Activated naive CD4-positive, alpha-beta T cell treated with Interleukin-2 at 50 U/mL for 16 hours (primary cell): ENCODE results near the gene PRRC2B.

ENCODE experiments used
- DNase-seq: peaks from one replicate; pipeline ENCODE4 v3.0.0-alpha.2; 2020

Gene PRRC2B

GRCh38 chr9:131410044-131410491 lies 16.2 kb downstream of the PRRC2B start:
- peak; percentile 32 for DNase-seq

DNA sequence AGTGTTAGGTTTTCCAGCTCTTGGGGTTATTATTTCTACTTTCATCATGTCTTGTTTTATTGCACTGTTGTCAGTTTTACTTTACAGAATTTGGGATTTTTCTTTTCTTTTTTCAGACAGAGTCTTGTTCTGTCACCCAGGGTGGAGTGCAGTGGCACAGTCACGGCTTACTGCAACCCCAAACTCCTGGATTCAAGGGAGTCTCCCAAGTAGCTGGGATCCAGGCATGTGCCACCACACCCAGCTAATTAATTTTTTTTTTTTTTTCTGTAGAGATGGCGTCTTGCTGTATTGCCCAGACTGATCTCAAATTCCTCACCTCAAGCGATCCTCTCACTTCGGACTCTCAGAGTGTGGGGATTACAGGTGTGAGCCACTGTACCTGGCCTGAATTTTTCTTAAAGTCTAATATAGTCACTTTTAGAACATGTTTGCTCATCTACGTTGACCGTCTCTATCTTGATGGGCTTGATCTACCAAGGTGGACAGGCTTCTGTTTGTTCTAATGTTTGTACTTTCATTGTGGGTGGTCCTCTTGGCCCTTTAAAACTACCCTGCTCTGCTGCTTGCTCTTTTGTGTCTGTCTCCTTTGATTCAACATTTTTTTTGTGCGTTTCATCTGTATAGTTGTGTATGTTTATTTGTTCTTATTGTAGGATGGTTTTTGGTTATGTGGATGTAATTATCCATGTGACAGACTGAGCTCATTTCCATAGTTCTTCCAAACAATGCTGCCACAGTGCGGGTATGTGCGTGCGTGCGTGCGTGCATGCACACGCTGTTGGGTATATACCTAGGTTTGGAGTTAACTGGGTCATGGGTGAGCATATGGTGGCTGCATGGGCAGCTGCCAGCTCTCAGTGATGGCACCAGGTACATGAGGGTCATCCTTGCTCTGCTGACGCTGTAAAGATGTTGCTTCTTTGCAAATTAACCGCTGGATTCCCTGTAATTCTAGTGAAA lies 18.1 kb downstream of the PRRC2B start:
- no peak for DNase-seq

- no peak for DNase-seq
Measured at GRCh38 chr9:131416509-131416908, 22.6 kb downstream of the PRRC2B start.

DNA sequence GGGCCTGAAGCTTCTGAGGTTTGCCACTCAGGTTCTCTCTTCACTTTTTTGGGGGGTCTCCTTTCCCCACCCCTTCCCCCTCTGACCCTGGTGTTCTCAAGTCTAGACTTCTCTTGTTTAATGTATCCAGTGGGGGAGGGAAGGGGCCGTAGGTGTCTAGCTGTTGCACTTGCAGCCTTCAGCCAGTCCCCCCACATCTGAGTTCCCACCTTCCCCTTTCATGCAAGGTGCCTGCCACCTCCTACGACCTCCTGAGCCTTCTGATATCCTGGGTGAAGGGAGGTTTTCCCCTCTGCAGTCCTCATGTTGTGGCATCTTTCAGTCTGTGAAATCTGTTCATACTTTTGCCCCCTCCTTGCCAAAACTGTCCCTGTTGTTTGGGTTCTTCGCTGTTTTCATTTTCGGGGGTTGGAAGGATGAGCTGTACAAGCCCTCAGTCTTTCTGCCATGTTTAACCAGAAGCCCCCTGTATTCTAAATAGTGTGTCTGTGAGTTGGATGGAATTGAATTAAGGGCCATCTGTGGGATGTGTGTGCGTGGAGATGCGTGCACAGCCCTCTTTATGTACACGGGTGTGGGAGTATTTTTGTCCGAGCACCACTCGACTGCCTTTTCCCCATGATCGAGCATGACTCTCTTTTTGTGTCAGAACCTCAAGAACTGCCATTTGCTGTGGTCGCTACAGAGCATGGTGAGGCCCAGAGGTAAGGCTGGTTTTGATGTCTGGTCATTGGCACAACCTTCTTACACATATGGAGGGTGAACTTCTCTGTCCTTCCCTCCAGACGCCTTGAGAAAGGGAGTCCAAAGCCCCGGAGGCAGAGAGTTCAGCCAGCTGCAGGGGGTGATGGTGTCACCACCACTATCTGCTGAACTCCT lies 23.6 kb downstream of the PRRC2B start:
- no peak for DNase-seq

DNA sequence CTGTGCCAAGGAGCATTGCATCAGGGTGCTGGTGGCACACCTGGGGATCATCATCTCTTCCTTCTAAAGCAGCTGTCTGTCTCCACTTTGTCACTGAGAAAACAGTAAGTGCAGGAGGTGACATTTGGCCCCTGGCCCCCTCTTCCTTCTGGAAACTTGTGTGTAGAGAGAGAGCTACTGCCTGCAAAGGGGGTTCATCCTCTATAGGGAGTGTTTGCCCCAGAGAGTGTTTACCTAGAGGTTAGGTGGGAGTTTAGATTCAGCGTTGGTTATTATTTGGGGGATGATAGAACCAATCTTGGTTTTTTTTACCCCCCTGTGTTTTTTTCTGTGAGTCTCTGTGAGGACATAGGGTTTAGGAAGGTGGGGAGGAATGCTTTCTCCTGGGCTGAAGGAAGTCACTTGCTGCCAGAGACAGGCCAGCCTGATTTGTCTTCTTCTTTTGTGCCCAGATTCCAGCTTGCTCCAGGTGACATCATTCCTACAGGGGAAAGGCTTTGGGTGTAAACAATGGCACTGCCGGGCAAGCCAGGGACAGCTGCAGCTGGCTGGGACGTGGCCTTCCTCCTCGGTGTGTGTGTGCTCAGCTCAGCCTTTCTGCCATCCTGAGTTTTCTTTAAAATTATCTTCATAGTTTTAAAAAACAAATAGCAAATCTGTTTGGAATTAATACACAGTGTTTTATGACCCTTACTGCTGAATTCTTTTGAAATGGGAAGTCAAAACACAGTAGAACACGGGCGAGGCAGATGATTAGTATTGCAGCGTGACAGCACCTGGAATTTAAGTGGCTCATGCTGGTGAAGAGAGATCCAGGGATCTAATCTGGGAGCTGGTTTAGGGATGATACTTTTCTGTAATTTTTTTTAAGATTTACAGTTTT lies 24.5 kb downstream of the PRRC2B start:
- DNase-seq, result no peak

- no peak for DNase-seq
Measured at GRCh38 chr9:131419026-131419614, 25.2 kb downstream of the PRRC2B start.

GRCh38 chr9:131419716-131420115 lies 25.8 kb downstream of the PRRC2B start:
- DNase-seq, result no peak

DNA sequence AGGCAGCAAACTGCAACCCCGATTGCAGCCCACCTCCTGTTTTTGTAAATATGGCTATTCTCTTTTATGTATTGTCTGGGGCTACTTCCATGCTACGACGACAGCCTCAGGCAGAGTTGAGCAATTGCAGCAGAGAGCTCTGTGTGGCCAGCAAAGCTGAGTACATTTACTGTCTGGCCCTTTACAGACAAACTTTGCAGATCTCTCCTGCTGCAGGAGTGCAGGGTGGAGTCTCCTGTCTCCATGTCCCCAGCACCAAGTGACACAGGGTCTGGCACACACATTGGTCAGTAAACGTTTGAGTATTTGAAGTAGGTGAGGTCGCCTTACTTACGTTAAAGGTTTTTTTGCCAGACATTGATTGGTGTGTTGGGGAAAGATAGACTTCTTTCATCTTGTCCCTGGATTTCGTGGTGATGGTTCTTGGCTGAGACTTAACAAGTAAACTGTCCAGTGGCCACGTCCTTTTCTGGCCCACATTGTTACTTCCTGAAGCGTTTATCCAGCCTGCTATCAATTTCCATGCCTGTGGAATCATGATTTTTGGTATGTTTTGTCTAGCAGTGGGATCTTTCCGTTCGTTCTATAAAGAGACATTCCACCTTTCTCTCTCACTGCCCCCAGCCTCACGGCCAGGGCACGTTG lies 27.2 kb downstream of the PRRC2B start:
- DNase-seq, result no peak

GRCh38 chr9:131421691-131422090 lies 27.8 kb downstream of the PRRC2B start:
- no peak for DNase-seq

- no peak for DNase-seq
Measured at GRCh38 chr9:131422241-131422792, 28.4 kb downstream of the PRRC2B start.

- no peak for DNase-seq
Measured at GRCh38 chr9:131423171-131423581, 29.3 kb downstream of the PRRC2B start.

GRCh38 chr9:131426545-131426944 lies 32.7 kb downstream of the PRRC2B start:
- no peak for DNase-seq

- no peak for DNase-seq
Measured at GRCh38 chr9:131429121-131430012, 35.5 kb downstream of the PRRC2B start.

DNA sequence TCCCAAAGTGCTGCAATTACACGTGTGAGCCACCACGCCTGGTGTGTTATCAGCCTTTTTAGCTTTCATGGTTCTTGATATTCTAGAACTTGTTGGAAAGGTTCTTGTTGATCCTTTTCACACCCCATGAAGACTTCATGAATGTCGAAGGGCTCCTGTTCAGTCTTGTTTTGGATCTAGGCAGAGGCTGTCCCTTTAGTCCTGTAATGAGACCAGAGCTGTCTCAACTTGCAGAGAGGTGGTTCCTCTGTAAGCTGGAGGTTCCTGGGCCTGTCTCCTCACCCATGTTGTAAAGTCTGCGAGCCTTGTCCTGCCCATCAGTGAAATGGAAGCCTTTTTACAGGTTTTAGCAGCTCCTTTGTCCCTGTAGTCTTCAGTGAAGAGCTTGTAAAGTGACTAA lies 38.2 kb downstream of the PRRC2B start:
- no peak for DNase-seq

DNA sequence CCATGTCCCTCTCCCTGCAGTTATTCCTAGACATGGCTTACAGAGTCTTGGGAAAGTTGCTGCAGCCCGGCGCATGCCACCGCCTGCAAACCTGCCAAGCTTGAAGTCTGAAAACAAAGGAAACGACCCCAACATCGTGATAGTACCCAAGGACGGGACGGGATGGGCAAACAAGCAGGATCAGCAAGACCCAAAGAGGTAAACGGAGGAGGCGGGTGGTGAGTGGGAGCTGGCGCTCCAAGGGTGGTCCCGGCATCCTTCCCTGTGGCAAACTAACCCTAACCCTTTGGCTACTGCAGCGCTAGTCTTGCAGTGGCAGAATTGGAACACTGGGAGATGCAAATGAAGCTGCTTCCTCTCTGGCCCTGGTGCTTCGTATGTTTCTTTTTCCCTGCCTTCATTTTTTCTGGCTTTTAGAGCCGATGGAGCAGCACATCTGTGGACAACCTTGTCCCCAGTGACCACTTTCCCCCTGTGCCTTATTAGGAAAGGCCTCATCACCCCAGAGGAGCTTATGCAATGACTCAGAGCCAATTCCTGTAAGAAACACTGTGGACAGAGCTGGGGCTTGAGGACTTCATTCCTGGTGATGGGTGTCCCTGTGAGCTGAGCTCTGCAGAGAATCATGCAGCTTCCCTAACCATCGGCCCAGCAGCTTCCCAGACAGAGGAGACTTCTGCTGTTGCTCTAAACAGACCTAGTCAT lies 38.9 kb downstream of the PRRC2B start:
- DNase-seq, result no peak

DNA sequence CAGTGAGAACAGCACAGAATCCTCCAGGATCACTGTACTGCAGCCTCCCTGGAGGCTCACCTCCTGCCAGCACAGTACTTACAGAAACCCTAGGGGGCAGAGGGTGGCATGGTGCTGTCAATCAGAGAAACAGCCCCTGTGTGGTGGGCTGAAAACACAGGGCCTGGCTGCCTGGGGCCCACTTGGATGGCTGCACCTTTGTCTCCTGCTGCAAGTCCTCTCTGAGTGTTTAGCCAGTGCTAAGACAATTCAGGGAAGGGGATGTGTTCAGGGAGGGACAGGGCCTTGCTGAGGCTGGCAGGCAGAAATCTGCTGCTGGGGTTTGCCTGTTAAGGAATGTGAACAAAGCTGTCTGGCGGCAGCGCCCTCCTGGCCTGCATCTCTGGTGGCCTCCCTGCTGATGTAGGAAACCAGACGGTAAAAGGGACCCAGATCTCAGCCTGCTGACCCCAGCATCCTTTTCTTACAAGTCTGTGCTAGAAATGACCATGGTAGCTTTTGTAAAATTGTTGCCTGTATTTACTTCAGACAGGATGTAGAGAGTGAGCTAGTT lies 39.5 kb downstream of the PRRC2B start:
- no peak for DNase-seq

DNA sequence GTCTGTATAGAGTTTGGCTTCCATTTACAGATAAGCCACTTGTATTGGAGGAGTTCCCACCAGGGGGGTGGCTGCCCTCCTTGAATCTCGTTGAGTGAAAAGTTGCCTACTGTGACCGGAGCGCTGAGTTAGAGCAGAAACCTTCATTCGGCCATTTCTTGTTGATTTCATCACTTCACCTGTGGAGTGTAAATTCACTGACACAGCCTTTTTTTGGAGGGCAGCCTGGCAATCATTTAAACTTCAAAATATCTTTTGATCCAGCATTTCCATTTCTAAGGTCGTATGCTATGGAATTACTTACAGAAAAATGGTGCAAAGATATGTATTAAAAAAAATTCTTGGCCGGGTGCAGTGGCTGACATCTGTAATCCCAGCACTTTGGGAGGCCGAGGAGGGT lies 40.8 kb downstream of the PRRC2B start:
- no peak for DNase-seq

GRCh38 chr9:131436376-131436775 lies 42.5 kb downstream of the PRRC2B start:
- no peak for DNase-seq

DNA sequence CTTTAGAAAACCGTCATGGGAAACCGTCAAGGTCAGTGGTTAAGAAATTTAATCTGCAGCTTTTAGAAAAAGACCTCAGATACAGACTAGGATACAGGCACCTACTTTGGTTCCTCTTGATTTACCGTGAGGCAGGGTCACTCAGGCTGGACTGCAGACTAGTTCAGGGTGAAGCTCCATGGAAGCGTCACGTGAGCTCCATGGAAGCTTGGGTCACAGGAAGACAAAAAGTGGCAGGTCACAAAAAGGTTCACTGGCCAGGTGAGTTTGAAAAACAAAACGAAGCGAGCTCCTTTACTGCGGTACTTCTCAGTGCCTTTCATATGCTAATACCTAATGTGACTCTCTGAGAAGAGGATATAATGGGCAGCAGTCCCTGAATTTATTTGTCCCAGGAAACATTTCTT lies 43.0 kb downstream of the PRRC2B start:
- DNase-seq, result no peak
